GM12801 (cell line): ENCODE results near the gene RAB5B.

ENCODE experiments used
- TF ChIP-seq, protein P1 (sequence below): IDR thresholded peaks from one replicate; pipeline ENCODE4 v1.5.1; 2011; ENCODE audit warnings: control low read depth; ENCODE audit not compliant: insufficient read length; ENCODE audit errors: extremely low read depth

The RAB5B gene

DNA sequence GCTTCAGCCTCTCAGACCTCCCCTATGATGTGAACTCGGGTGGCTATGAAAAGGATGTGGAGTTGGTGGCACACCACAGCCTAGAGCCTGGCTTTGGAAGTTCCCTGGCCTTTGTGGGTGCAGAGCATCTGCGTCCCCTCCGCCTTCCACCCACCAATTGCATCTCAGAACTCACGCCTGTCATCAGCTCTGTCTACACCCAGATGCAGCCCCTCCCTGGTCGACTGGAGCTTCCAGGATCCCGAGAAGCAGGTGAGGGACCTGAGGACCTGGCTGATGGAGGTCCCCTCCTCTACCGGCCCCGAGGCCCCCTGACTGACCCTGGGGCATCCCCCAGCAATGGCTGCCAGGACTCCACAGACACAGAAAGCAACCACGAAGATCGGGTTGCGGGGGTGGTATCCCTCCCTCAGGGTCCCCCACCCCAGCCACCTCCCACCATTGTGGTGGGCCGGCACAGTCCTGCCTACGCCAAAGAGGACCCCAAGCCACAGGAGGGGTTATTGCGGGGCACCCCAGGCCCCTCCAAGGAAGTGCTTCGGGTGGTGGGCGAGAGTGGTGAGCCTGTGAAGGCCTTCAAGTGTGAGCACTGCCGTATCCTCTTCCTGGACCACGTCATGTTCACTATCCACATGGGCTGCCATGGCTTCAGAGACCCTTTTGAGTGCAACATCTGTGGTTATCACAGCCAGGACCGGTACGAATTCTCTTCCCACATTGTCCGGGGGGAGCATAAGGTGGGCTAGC is 60.9 kb downstream of the RAB5B start:
- TF ChIP-seq, protein P1, sequence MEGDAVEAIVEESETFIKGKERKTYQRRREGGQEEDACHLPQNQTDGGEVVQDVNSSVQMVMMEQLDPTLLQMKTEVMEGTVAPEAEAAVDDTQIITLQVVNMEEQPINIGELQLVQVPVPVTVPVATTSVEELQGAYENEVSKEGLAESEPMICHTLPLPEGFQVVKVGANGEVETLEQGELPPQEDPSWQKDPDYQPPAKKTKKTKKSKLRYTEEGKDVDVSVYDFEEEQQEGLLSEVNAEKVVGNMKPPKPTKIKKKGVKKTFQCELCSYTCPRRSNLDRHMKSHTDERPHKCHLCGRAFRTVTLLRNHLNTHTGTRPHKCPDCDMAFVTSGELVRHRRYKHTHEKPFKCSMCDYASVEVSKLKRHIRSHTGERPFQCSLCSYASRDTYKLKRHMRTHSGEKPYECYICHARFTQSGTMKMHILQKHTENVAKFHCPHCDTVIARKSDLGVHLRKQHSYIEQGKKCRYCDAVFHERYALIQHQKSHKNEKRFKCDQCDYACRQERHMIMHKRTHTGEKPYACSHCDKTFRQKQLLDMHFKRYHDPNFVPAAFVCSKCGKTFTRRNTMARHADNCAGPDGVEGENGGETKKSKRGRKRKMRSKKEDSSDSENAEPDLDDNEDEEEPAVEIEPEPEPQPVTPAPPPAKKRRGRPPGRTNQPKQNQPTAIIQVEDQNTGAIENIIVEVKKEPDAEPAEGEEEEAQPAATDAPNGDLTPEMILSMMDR, result no peak

DNA sequence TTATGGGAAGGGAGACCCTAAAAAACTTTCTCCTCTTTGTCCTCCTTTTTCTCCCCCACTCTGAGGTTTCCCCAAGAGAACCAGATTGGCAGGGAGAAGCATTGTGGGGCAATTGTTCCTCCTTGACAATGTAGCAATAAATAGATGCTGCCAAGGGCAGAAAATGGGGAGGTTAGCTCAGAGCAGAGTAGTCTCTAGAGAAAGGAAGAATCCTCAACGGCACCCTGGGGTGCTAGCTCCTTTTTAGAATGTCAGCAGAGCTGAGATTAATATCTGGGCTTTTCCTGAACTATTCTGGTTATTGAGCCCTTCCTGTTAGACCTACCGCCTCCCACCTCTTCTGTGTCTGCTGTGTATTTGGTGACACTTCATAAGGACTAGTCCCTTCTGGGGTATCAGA is 63.3 kb downstream of the RAB5B start:
- TF ChIP-seq, protein P1, result no peak

DNA sequence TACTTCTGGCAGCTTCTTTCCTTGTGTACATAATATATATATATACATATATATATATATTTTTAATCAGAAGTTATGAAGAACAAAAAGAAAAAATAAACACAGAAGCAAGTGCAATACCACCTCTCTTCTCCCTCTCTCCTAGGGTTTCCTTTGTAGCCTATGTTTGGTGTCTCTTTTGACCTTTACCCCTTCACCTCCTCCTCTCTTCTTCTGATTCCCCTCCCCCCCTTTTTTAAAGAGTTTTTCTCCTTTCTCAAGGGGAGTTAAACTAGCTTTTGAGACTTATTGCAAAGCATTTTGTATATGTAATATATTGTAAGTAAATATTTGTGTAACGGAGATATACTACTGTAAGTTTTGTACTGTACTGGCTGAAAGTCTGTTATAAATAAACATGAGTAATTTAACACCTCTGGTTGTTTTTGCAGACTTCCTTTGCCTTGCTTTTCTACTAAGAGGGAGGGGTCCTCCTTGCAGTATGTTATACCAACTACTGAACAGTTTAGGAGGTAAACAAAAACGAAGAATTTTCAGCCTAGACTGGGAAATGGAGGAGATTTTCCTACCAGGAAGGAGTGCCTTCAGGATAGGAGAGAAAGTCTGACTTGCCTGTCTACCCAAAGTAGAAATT is 64.3 kb downstream of the RAB5B start:
- TF ChIP-seq, protein P1, result no peak

DNA sequence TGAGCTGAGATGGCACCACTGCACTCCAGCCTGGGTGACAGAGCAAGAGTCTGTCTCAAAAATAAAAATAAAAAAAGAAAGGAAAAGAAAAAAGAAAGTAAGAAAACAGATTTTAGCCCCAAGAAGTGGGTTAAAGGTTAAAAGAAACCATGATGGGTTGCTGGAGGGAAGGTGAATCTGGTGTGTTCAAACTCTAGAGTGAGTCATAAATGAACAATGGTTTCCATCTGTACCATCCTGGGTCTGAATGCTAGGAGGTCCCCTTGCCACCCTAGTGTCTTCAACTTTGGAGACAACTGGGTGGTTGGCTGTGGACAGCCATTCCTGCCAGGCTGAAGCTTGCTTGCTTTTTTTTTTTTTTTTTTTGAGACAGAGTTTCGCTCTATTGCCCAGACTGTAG is 66.3 kb downstream of the RAB5B start:
- TF ChIP-seq, protein P1, result no peak

DNA sequence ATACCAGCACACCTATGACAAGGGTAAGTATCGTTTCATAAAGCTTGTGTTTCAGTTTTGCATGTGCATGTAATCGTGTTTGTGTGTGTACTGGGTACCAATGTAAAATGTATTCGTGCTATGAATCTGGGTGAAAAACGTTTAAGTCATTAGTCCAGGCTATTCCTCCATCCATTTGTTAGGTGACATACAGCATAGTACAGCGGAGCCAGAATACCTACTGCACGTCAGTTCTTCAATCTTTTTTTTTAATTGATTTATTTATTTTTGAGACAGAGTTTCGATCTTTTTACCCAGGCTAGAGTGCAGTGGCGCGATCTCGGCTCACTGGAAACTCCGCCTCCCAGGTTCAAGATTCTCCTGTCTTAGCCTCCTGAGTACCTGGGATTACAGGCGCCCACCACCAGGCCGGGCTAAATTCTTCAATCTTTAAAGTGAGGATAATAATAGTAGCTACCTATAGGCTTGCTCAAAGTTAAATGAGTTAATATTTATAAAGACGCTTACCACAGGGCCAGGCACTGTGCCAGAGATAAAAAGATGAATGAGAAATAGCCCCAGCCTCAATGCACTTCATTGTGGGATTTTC is 67.2 kb downstream of the RAB5B start:
- TF ChIP-seq, protein P1, result no peak

DNA sequence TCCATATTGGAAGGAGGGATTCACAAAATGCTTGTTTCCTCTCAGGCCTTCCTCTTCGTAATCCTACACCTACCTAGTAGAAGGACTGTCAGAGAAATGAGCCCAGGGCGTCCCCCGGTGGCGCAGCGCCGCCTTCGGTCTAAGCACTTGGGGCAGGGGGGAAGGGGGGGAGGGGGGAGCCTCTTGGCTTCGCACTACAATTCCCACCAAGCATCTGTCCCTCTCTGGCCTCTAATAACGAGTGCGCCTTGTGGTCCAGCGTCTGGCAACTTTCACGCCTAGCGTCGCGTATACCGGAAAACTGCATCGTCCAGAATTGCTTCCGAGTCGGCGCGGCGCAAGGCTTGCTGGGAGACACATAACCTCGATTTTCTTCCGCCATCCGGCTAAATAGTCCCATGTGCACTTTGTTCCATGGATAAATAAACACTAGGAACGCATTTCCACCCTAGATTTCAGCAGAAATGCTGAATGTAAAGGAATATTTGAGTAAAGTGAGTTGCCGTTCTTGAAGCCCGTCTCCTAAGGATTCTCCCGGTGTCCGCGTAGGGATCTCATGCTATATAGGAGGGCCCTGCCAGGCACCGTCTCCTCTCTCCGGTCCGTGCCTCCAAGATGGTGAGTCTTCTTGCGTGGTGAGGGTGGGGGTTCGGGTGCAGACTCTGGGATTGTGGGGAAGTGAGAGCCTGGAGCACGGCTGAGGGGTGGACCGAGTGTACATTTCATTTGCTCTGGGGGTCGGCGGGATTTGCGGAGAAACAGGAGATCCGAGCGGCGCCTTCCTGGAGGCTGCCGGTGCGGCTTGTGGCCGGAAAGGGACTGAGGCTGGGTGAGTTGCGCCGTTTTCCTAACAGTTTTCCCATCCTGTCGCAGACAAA is 67.9 kb downstream of the RAB5B start, which contains the start of gene RPS26:
Gene RPS26, plus strand, starts transcription at position 367 of the 878 bp plus-strand sequence. Its CDS starts 249 bp downstream, at position 616.
- TF ChIP-seq, protein P1, result no peak

DNA sequence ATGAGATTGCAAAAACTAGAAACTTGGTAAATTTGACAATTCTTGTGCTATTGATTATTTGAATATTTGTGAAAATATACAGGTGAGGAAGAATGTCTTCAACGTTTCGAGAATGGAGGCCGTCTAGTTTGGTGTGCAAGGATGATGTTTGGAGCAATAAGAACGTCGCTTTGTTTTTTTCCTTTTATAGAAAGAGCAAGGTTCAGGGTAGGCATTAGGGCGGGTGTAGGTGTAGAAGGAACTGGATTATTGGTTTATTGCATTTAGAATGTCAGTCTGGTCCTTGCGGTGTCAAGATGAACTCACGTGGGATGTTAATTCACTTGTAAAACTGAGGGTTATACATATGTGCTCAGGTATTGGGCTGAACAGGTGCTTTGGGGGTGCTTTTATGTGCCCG is 69.0 kb downstream of the RAB5B start:
- TF ChIP-seq, protein P1, result no peak
